ENCODE results near the gene RPA1. TPM values are rescaled to one million over a fixed set of nuclear protein-coding genes. Genes with fewer than 3 reads are reported as not detected.

RPA1 gene
- total RNA-seq, 1 experiment from 2014 or later = 150 TPM

- no peaks in the 10 kb centered on the region for H3K4me1 ChIP-seq (ENCODE audit: control insufficient read depth, insufficient read depth, low read length)
- intact Hi-C loops (cut with micrococcal nuclease; ENCODE audit: unreplicated experiment) (no loop called here), in situ Hi-C loops (cut with HindIII; ENCODE audit: low pct_unique_long_range_greater_than_20kb, low sequenced_read_pairs) (no loop called here)
- H3K27ac ChIP-seq (ENCODE audit: low read length) = no peak overlapping the region
- H3K36me3 ChIP-seq (ENCODE audit: control insufficient read depth, insufficient read depth, low read length) = peaks cover 11% of the 10 kb centered on the region
- no TSS peak for BruUV-seq (replicated peaks)
- no peaks in the 10 kb centered on the region for H3K9me3 ChIP-seq (ENCODE audit: control insufficient read depth, insufficient read depth, low read depth, low read length)
- no peak overlapping the region for H3K4me3 ChIP-seq (ENCODE audit: low read depth in 2 of 2, low read length in 2 of 2)
- no peak for ATAC-seq
- H3K27me3 ChIP-seq (ENCODE audit: control insufficient read depth, insufficient read depth, low read length) = no peaks in the 10 kb centered on the region
- CTCF ChIA-PET = no interaction called here
- TF ChIP-seq REST (IDR thresholded peaks at IDR 0.05; ENCODE audit: insufficient read depth in 1 of 2, low read depth in 2 of 2, low read length in 1 of 2) = no peak
- no peak for TF ChIP-seq CTCF (IDR thresholded peaks at IDR 0.05)
- no peak for TF ChIP-seq POLR2AphosphoS5 (IDR thresholded peaks at IDR 0.05; ENCODE audit: low read depth, low read length)
- no peak for TF ChIP-seq TCF7L2 (IDR thresholded peaks at IDR 0.05; ENCODE audit: low read depth, low read length)
- DNase-seq (ENCODE audit: low read depth, low spot score) = no peak
- POLR2A ChIA-PET = no interaction called here
Observed at GRCh38 chr17:1873418-1873817, 43.6 kb downstream of the RPA1 start.

GRCh38 chr17:1875597-1875996, 45.8 kb downstream of the RPA1 start:
- TF ChIP-seq SIN3A (IDR thresholded peaks at IDR 0.05; ENCODE audit: borderline replicate concordance, insufficient read depth, low read depth, low read length) (no peak), REST (IDR thresholded peaks at IDR 0.05; ENCODE audit: insufficient read depth in 1 of 2, low read depth in 2 of 2, low read length in 1 of 2) (no peak), CTCF (IDR thresholded peaks at IDR 0.05) (no peak), POLR2AphosphoS5 (IDR thresholded peaks at IDR 0.05; ENCODE audit: low read depth, low read length) (no peak), TCF7L2 (IDR thresholded peaks at IDR 0.05; ENCODE audit: low read depth, low read length) (no peak)
- Histone ChIP-seq H3K36me3 (ENCODE audit: control insufficient read depth, insufficient read depth, low read length) (peaks cover 13% of the 10 kb centered on the region), H3K27ac (ENCODE audit: low read length) (no peak overlapping the region), H3K4me3 (ENCODE audit: low read depth in 2 of 2, low read length in 2 of 2) (no peak overlapping the region), H3K4me1 (ENCODE audit: control insufficient read depth, insufficient read depth, low read length) (no peaks in the 10 kb centered on the region), H3K27me3 (ENCODE audit: control insufficient read depth, insufficient read depth, low read length) (no peaks in the 10 kb centered on the region), H3K9me3 (ENCODE audit: control insufficient read depth, insufficient read depth, low read depth, low read length) (no peaks in the 10 kb centered on the region)
- ATAC-seq = no peak
- no TSS peak for BruUV-seq (replicated peaks)
- CTCF ChIA-PET = interaction anchor here (0.6 kb wide), 1 partner anchor 402 kb away, joined by 7 read pairs; no protein-coding TSS in a partner anchor
- no peak for DNase-seq (ENCODE audit: low read depth, low spot score)
- intact Hi-C loops (cut with micrococcal nuclease; ENCODE audit: unreplicated experiment) (no loop called here), in situ Hi-C loops (cut with HindIII; ENCODE audit: low pct_unique_long_range_greater_than_20kb, low sequenced_read_pairs) (no loop called here)
- POLR2A ChIA-PET = no interaction called here
